Esophagus squamous epithelium (tissue), 5 donors: ENCODE results near the gene ROCK2. TPM values are rescaled to one million over a fixed set of nuclear protein-coding genes. Genes with fewer than 3 reads are reported as not detected.

Source experiments
- DNase-seq: peaks from one replicate; lab custom pipeline; 2025; lab: John Stamatoyannopoulos, UW
- H3K27ac ChIP-seq, 4 donors: fragments of 200-600 bp; sonication (generic); one replicate each; pipeline ENCODE4 v1.5.1; 2016 to 2019; ENCODE audit warnings: mild to moderate bottlenecking in 1 of 4
- H3K27me3 ChIP-seq, 4 donors: fragments of 200-600 bp; sonication (generic); 1 replicate in 3 of 4; 2 replicates in 1 of 4; pipeline versions ENCODE4 v1.5.1 to v1.6.0; 2017 to 2021; ENCODE audit warnings: antibody characterized with exemption in 1 of 4
- H3K36me3 ChIP-seq, 3 donors: fragments of 200-600 bp; sonication (generic); one replicate each; pipeline ENCODE4 v1.5.1; 2016 to 2019
- H3K4me1 ChIP-seq, 3 donors: fragments of 200-600 bp; sonication (generic); one replicate each; pipeline ENCODE4 v1.5.1; 2017 to 2019
- H3K4me3 ChIP-seq, 4 donors: fragments of 200-600 bp; sonication (generic); 1 replicate in 3 of 4; 2 replicates in 1 of 4; pipeline ENCODE4 v1.5.1; 2016 to 2019; ENCODE audit warnings: mild to moderate bottlenecking in 2 of 4, moderate library complexity in 1 of 4
- H3K9me3 ChIP-seq, 3 donors: fragments of 200-600 bp; sonication (generic); one replicate each; pipeline ENCODE4 v1.5.1; 2016 to 2019
- POLR2A ChIP-seq, 4 donors: fragments of 450-650 bp; IDR thresholded peaks; one replicate each; pipeline ENCODE4 v1.6.1; 2017; ENCODE audit warnings: antibody characterized with exemption in 4 of 4, mild to moderate bottlenecking in 4 of 4, moderate library complexity in 3 of 4
- WGBS, 2 donors: methylation state at CpG; one replicate each; pipeline ENCODE4 v1.1.5; 2018; 5-methylcytosine and 5-hydroxymethylcytosine counted together
- intact Hi-C: fragments of 100-400 bp; cut with DNase I; formaldehyde crosslinking; loops from one replicate; pipeline ENCODE4 v1.15.0; 2022
- total RNA-seq, 4 donors: library from RNA; depleted of rRNA; stranded (reverse); fragments of >200 nt; gene quantifications; one replicate each; pipeline ENCODE4 v1.1.0, GENCODE V29; 2016
- TF ChIP-seq, protein P1 (sequence below), 6 experiments: fragments of 450-650 bp in 4 of 6; fragments of 200-600 bp in 2 of 6; sonication (generic) in 2 of 6; IDR thresholded peaks; one replicate each; pipeline ENCODE4 v1.5.1; 2016 to 2019; ENCODE audit warnings: antibody characterized with exemption in 6 of 6, mild to moderate bottlenecking in 4 of 6, moderate library complexity in 4 of 6
- donor health status: DM: yes; HTN: yes; CAD: no.

The ROCK2 gene
- total RNA-seq, 4 donors from 2014 or later = 15.2 to 50.5 (median 21.4) TPM

DNA sequence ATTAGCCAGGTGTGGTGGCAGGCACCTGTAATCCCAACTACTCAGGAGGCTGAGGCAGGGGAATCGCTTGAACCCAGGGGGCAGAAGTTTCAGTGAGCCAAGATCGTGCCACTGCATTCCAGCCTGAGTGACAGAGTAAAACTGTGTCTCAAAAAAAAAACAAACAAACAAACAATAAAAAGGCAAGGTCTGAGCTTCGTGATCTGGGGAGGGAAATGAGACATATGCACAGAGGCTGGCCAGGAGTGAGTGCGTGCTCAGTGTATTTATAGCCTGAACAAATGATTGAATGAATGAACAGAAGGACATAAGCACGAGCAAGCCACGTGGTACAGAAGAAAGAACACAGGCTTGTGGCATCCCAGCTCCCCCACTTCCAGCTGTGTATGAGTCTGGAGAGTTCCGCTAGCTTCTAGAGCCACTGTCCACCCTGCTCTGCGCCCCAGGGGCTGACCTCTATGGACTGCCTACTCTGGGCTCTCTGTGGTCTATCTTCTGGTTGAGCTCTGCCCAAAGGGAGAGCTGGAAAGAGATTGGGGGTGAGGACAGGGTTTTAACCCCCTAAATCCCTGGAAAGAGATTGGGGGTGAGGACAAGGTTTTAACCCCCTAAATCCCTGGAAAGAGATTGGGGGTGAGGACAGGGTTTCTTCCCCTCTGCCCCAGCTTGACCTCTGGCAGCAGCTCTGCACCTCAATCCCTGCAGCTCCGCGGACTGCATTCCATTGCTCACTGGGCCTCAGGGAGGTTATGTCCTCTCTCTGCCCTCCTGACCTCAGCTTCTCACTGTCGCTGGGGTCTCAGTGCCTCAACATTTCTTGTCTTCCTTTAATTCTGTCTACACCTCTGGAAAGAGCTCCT, 11.0 kb upstream of the ROCK2 start:
- Histone ChIP-seq H3K4me1 (peaks cover 0 to 19% (median 0%) of the 10 kb centered on the region in 3 donors), H3K36me3 (no peaks in the 10 kb centered on the region), H3K27me3 (no peaks in the 10 kb centered on the region), H3K4me3 (no peak overlapping the region), H3K27ac (no peak overlapping the region), H3K9me3 (no peaks in the 10 kb centered on the region)
- intact Hi-C loops = no loop called here
- TF ChIP-seq POLR2A (IDR thresholded peaks at IDR 0.05) = no peak
- TF ChIP-seq, protein P1, sequence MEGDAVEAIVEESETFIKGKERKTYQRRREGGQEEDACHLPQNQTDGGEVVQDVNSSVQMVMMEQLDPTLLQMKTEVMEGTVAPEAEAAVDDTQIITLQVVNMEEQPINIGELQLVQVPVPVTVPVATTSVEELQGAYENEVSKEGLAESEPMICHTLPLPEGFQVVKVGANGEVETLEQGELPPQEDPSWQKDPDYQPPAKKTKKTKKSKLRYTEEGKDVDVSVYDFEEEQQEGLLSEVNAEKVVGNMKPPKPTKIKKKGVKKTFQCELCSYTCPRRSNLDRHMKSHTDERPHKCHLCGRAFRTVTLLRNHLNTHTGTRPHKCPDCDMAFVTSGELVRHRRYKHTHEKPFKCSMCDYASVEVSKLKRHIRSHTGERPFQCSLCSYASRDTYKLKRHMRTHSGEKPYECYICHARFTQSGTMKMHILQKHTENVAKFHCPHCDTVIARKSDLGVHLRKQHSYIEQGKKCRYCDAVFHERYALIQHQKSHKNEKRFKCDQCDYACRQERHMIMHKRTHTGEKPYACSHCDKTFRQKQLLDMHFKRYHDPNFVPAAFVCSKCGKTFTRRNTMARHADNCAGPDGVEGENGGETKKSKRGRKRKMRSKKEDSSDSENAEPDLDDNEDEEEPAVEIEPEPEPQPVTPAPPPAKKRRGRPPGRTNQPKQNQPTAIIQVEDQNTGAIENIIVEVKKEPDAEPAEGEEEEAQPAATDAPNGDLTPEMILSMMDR (IDR thresholded peaks at IDR 0.05) = no peak
- no peak for DNase-seq
- WGBS, 2 donors = 80 to 82% methylated on average over 9 to 10 of the region's 11 CpGs

DNA sequence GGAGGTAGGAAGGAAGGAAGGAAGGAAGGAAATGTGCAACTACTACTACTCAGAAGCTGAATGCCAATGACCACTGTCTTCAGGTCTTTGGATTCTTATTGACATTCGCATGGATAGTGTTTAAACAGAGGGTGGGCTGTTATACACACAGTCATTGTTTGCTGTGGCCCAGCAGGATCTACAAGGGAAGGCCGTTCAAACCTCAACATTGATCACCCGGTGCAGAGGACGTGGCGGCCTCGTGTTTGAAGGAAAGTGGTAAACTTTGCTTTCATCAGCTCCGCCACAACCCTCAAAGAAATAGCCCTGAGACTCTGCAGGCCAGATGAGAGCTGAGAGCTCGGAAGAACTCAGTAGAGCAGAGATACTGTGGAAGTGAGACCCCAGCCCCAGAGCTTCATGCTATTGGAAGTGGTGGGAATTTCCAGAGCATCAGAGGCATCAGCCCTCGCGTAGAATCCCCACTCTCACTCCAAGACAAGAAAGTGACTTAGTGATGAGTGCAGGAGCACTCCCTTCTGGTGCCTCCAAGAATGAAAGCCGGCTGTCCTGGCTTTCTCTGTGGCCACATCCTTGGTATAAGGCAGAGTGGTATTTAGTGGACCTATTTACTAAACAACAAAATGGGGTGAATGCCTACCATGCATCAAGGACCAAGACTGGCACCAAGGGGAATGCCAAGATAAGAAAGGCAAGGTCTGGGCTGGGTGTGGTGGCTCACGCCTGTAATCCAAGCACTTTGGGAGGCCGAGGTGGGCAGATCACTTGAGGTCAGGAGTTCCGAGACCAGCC, 10.1 kb upstream of the ROCK2 start:
- H3K9me3 ChIP-seq = no peaks in the 10 kb centered on the region
- H3K4me3 ChIP-seq = no peak overlapping the region
- WGBS, 2 donors = 87 to 92% methylated on average over 13 to 14 of the region's 14 CpGs
- no peak for DNase-seq
- no peak for TF ChIP-seq POLR2A (IDR thresholded peaks at IDR 0.05)
- TF ChIP-seq, protein P1 (IDR thresholded peaks at IDR 0.05) = no peak
- peaks cover 0 to 17% (median 0%) of the 10 kb centered on the region in 3 donors for H3K4me1 ChIP-seq
- intact Hi-C loops = no loop called here
- no peaks in the 10 kb centered on the region for H3K27me3 ChIP-seq
- no peak overlapping the region for H3K27ac ChIP-seq
- no peaks in the 10 kb centered on the region for H3K36me3 ChIP-seq

DNA sequence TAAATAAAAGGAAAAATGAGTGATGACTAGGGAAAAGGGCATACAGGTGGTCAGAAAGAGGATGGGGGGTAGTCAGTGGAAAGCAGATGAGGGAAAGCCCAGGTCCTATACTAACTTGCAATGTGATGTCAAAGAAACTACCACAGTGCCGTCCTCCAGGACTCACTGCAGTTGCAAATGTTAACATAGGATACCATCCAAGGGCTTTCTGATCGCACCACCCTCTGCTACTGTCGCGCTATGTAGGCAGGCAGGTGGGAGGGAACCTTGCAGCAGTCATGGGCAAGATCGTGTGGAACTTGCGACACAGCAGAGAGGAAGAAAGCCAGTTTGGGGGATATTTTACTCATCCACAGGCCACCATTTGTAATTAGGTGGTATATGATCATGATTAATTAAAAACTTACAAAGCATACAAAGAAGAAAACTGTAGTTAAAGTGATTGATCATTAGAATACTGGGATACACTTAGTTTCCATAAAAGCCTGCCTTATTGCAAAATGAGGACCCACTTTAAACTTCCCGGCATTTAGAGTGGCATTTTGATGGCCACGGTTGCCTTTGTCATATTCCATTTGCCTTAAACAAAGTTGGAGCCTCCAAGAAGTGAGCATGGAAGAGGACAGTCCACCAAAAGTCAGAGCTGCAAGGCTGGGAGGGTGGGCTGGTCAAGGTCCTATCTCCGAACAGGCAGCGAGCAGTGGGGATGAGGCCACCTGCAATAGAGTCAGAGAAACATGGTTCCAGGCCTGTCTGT, 8.5 kb upstream of the ROCK2 start:
- intact Hi-C loops = no loop called here
- H3K27ac ChIP-seq = no peak overlapping the region
- WGBS, 2 donors = 72 to 82% methylated on average over 7 to 10 of the region's 10 CpGs
- H3K9me3 ChIP-seq = no peaks in the 10 kb centered on the region
- H3K27me3 ChIP-seq = no peaks in the 10 kb centered on the region
- DNase-seq = no peak
- H3K4me1 ChIP-seq = peaks cover 0 to 18% (median 6%) of the 10 kb centered on the region in 3 donors
- H3K36me3 ChIP-seq = no peaks in the 10 kb centered on the region
- TF ChIP-seq POLR2A (IDR thresholded peaks at IDR 0.05) = no peak
- TF ChIP-seq, protein P1 (IDR thresholded peaks at IDR 0.05) = no peak
- H3K4me3 ChIP-seq = no peak overlapping the region

DNA sequence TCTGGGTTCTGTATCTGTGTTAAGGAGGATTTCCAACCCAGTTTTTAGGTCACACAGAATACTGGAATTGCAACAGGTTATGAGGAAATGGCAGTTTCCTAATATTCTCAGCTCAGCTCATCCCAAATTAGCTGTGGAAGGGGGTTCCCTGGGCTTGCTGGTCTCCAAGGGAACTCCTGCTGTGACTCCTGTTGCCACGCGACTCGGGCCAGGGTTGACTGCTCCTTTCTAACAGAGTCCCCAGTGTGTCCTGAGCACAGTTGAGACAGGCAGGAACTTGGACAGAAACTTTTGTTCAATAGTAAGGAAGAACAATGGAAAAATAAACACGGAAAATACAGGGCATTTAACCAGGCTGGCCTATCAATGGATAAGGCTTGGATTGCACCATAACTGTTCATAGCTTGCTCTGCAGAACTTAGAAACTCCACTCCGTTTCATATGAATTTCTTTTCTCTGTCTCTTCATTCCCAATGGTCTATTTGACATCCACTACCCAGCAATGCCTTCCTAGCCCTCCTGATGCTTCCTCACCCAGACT, 3.8 kb upstream of the ROCK2 start:
- Histone ChIP-seq H3K27me3 (no peaks in the 10 kb centered on the region), H3K4me1 (peaks cover 0 to 26% (median 7%) of the 10 kb centered on the region in 3 donors), H3K9me3 (no peaks in the 10 kb centered on the region), H3K27ac (no peak overlapping the region), H3K36me3 (no peaks in the 10 kb centered on the region), H3K4me3 (no peak overlapping the region)
- intact Hi-C loops = no loop called here
- TF ChIP-seq POLR2A (IDR thresholded peaks at IDR 0.05) = no peak
- TF ChIP-seq, protein P1 (IDR thresholded peaks at IDR 0.05) = no peak
- no peak for DNase-seq
- WGBS, 2 donors = 54 to 71% methylated on average over 4 to 5 of the region's 5 CpGs
